Epithelial cell of prostate (primary cell): ENCODE results near the gene EML1.
"Not testable (repeated sequence)": the region's sequence is repeated elsewhere in the genome, so short reads cannot be mapped to it uniquely, and the experiment has no call there.

ENCODE experiments used
- DNase-seq: peaks from one replicate; pipeline ENCODE4 v3.0.0-alpha.2; 2011; ENCODE audit warnings: low read depth, low spot score
- H3K27ac ChIP-seq: fragments of 450-650 bp; 2 replicates; pipeline ENCODE4 v1.5.1; 2017; ENCODE audit warnings: mild to moderate bottlenecking

The EML1 gene

GRCh38 chr14:99949011-99949732, 156.0 kb downstream of the EML1 start:
- DNase-seq, H3K27ac ChIP-seq: not testable (repeated sequence)

- no peak for DNase-seq
- no peak overlapping the region for H3K27ac ChIP-seq
Measured at GRCh38 chr14:99950181-99950580, 157.0 kb downstream of the EML1 start.

GRCh38 chr14:99951085-99951484, 157.9 kb downstream of the EML1 start:
- no peak overlapping the region for H3K27ac ChIP-seq
- DNase-seq, result no peak

DNA sequence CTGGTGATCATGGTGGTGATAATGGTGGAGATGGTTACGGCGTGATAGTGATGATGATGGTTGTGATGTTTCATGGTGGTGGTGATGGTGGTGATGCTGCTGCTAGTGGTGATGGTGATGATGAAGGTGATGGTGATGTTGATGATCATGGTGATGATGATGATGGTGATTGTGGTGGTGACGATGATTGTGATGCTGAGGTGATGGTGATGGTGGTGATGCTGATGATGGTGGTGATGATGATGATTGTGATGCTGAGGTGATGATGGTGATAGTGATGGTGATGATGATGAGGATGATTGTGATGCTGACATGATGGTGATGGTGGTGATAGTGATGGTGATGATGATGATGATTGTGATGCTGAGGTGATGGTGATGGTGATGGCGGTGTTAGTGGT, 158.8 kb downstream of the EML1 start:
- DNase-seq, result no peak
- H3K27ac ChIP-seq, result no peak overlapping the region

DNA sequence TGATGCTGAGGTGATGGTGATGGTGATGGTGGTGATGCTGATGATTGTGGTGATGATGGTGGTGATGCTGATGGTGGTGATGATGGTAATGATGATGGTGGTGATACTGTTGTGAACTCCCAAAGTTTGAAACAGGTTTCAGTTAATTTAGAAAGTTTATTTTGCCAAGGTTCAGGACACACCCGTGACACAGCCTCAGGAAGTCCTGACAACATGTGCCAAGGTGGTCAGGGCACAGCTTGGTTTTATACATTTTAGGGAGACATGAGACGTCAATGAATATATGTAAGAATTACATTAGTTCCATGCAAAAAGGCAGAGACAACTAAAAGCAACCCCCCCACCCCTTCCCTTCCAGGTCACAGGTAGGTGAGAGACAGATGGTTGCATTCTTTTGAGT, 159.2 kb downstream of the EML1 start:
- no peak for DNase-seq
- H3K27ac ChIP-seq, result no peak overlapping the region

DNA sequence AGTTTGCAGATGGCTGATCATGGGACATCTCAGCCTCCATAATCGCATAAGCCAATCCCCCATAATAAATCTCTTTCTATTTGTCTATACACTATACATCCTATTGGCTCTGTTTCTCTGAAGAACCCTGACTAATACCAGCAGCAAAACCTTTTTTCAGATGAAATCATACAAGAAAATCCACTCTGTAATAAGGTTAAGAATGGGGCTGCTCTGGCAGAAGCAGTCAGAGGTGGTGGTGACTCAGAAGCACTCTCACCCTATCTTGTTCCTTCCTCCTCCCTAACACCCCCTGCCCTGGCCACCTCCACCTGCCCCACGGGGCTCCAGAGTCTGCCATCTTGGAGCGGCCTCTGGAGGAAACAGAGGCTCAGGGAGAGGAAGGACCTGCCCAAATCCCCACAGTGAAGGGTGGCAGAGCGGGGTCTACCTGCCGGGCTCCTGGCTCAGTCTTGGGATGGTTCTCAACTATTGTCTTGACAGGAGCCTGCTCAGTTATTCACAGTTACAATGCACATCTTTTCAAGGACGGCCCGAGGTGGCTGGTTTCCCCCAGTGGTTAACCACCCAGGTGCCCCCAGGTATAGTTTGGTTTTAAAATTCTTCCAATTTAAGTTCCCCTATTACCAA, 162.7 kb downstream of the EML1 start:
- no peak overlapping the region for H3K27ac ChIP-seq
- DNase-seq, result no peak

- DNase-seq, result no peak
Measured at GRCh38 chr14:99958380-99958779, 165.2 kb downstream of the EML1 start.

GRCh38 chr14:99961826-99962518, 168.8 kb downstream of the EML1 start:
- no peak overlapping the region for H3K27ac ChIP-seq
- no peak for DNase-seq

More at GRCh38 chr14:99958380-99958779, 165.2 kb downstream of the EML1 start:
- H3K27ac ChIP-seq, result no peak overlapping the region

- no peak overlapping the region for H3K27ac ChIP-seq
- no peak for DNase-seq
Measured at GRCh38 chr14:99964979-99965378, 171.8 kb downstream of the EML1 start.

GRCh38 chr14:99966037-99966835, 173.0 kb downstream of the EML1 start:
- no peak for DNase-seq
- H3K27ac ChIP-seq, result no peak overlapping the region

DNA sequence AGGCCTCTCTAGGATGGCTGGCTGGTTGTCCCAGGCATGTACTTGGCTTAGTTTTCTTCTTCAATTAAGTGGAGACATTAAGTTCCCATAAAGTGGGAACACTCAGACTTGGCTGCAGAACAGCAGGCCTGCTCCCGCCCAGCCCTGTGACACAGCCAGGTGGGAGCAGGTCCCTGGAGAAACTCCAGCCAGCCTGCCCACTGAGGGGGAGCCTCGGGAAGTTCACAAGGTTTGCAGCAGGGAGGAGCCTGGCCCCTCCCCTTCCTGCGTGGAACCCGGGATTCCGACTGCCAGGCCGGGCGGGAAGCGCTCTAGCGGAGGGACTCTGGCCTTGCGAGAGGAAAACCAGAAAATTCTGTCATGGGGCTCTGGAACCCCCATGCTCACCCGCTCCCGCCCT, 173.7 kb downstream of the EML1 start:
- no peak overlapping the region for H3K27ac ChIP-seq

DNA sequence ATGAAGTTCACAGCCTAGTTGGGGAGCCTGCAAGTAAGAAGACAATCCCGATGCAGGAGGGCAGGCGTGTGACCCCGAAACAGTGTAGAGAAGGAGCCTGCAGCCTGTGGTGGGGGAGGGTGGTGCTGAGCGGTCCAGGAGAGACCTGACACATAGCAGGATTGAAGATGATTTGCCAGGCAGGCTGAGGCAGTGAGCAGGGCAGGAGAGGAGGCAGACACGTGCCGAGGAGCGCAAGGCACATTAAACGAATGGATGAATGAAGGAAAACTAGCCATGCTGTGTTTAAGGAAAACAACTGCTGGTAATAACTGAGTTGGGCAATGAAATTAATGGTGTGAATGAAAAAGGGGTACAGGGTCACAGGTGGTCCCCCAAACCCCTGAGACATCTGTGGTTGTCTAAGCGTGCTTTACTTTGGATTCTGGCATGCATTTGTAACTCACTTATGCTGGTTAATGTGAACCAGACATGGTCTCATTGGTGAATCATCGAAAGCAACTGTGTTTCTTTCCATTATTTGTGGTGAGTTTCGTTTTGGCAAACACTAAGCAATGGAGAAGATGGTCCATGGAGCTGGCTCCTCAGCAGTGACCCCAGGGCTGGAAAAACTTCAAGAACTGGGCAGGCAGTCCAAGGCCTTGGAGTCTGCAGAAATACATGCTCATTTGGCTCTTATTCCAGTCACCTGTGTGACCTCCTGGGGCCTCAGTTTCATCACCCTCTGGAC, 175.1 kb downstream of the EML1 start:
- H3K27ac ChIP-seq, result no peak overlapping the region
- no peak for DNase-seq

More for the DNA sequence above, 173.7 kb downstream of the EML1 start:
- no peak for DNase-seq

- no peak overlapping the region for H3K27ac ChIP-seq
- DNase-seq, result no peak
Measured at GRCh38 chr14:99968941-99969340, 175.7 kb downstream of the EML1 start.

DNA sequence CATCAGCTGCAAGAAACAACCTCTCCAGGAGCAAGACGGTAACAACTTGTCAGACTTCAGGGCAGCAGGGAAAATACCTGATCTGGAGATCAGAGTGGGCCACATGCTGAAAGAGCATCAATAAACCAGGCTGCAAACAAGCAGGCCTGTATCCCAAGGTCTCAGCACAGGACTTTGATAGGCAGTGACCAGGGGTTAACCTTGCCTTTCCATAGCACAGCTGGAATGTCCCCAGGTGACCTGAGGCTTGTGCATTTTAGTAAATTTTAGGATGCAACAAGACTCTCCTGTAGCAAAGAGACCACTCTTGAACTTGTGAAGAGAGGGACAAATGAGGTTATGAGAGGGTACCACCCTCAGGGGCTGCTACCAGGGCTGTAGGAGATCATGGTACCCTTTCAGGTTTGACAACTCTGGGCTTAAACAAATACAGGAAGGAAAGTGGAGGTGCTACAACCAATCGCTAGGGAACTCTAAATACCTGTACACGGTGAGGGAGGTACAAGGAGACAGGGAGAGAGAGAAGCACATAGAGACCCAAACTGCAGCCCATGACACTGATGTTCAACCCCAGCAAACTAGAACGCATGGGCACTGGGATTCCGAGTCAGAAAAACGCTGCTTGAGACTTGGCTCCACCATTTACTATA, 176.6 kb downstream of the EML1 start:
- H3K27ac ChIP-seq, result no peak overlapping the region
- no peak for DNase-seq

DNA sequence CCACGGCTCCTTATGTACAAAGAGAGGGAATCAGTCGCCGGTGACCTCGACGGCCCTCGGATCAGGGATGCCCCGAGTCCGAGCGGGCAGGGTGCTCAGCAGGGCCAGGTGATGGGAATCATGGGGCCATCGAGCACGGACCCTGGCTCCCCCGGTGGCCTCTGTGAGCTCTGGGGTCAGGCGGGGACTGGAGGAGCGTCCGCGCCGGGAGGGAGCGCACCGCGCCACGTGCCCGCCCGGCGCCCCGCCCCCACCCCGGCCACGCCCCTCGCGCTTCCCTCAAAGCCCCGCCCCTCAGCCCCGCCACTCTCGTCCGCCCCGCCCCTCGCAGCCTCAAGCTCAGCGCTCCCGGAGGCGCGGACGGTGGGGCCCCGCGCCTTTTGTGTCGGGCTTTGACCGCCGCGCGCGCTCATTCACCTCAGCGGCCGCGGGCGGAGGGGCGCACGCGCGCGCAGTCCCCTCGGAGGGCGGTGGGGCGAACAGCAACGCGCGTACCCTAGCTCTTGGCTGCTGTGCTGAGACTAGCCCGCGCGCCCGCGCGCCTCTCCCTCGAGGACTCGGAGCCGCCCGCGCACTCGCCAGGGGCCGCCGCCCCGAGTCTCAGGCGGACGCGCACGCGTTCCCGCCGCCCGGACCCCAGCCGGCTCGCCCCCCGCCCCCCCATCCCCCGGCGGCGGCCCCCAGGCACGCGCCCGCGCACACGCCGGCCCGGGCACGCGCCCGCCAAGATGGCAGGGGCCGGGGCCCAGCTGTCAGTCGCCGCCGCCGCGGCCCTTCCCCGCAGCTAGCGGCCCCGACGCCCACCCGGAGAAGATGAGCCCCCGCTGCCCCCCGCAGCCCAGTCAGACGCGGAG, 178.1 kb downstream of the EML1 start:
- no peak overlapping the region for H3K27ac ChIP-seq
- DNase-seq, result peak; percentile 22

DNA sequence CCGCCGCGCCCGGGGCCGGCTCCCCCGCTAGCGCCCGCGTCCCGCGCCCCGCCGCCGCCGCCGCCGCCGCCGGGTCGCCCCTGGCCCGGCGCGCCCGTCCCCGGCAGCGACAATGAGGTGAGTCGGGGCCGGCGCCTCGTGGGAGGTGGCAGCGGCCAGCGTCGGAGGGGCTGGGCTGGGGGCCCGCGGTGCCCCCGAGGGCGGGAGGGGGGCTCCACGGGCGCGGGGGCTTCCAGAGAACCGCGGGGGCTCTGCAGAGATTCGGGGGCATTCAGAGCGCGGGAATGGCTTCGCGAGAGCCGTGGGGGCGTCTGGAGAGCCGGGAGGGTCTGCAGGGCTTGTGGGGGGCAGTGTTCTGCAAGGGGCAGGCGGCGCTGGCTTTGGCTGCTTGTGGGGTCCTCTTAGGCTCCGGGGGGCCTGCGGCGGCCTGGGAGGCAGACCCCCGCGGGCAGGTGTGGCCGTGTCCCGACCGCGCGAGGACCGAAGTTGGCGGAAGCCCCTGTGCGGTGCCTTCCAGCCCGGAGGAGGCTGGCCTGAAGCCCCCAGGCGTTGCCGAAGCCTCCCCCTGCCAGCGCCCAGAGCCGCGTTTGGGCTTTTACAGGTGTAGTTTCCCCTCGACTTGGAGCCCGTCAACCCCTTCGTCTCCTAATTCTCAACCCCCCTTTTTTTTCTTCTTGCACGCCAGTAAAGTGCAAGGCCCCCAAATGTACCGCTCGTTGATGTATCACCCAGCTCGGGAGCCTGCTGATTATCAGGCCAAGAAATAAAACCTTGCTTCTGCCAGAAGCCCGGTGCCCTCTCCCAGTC, 178.9 kb downstream of the EML1 start:
- DNase-seq, result no peak

DNA sequence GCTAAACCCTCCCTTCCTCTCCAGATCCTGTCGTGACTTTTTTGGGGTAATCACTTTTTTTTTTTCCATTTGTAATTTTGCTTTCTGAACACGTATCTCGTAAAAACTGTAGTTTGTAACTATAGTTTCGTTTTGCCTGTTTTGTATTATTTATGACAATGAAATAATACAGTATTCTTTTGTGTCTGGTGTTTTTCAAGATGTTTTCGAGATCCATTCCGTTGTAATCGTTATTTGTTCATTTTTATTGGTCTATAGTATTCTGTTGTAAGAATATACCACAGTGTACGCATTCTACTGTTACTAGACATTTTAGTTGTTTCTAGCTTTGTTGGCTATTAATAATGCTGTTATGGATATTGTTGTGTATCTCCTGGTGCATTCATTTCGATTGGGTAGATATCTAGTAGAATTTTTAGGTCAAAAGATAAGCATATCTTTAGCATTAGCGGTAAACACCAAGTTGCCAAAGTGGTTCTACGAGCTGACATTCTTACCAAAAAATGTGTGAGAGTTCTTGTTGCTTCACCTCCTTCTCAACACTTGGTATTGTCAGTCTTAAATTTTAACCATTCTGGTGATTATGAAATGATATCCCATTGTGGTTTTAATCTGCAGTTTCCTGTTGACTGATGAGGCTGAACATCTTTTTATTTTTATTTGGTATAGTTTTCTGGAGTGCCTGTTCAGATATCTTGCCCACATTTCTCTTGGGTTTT, 179.7 kb downstream of the EML1 start:
- no peak overlapping the region for H3K27ac ChIP-seq
- no peak for DNase-seq

More for the DNA sequence above, 178.9 kb downstream of the EML1 start:
- H3K27ac ChIP-seq, result no peak overlapping the region
